ENCODE measurements around the gene PEX14. TPM values are rescaled to one million over a fixed set of nuclear protein-coding genes. Genes with fewer than 3 reads are reported as not detected.

PEX14 gene
- total RNA-seq, 4 donors from 2014 or later = 16.3 to 29.7 (median 26.2) TPM

- Histone ChIP-seq H3K4me3 (no peak overlapping the region), H3K27ac (no peak overlapping the region), H3K36me3 (no peaks in the 10 kb centered on the region), H3K27me3 (no peaks in the 10 kb centered on the region), H3K4me1 (peaks cover 0 to 5% (median 0%) of the 10 kb centered on the region in 4 donors), H3K9me3 (no peaks in the 10 kb centered on the region)
- TF ChIP-seq CTCF (IDR thresholded peaks at IDR 0.05) (no peak), POLR2A (IDR thresholded peaks at IDR 0.05) (no peak)
- no peak for DNase-seq
Observed at GRCh38 chr1:10516925-10517676, 42.4 kb downstream of the PEX14 start.

- Histone ChIP-seq H3K36me3 (no peaks in the 10 kb centered on the region), H3K4me3 (no peak overlapping the region), H3K27me3 (no peaks in the 10 kb centered on the region), H3K4me1 (peaks cover 0 to 5% (median 0%) of the 10 kb centered on the region in 4 donors), H3K9me3 (no peaks in the 10 kb centered on the region), H3K27ac (no peak overlapping the region)
- no peak for DNase-seq
- TF ChIP-seq CTCF (IDR thresholded peaks at IDR 0.05) (no peak), POLR2A (IDR thresholded peaks at IDR 0.05) (no peak)
Observed at GRCh38 chr1:10517677-10517982, 42.9 kb downstream of the PEX14 start.

GRCh38 chr1:10519016-10519417 is 44.3 kb downstream of the PEX14 start:
- peaks cover 0 to 5% (median 0%) of the 10 kb centered on the region in 4 donors for H3K4me1 ChIP-seq
- no peaks in the 10 kb centered on the region for H3K27me3 ChIP-seq
- no peak overlapping the region for H3K27ac ChIP-seq
- DNase-seq = no peak
- H3K9me3 ChIP-seq = no peaks in the 10 kb centered on the region
- H3K36me3 ChIP-seq = no peaks in the 10 kb centered on the region
- no peak for TF ChIP-seq POLR2A (IDR thresholded peaks at IDR 0.05)
- no peak for TF ChIP-seq CTCF (IDR thresholded peaks at IDR 0.05)
- no peak overlapping the region for H3K4me3 ChIP-seq

- Histone ChIP-seq H3K4me3 (no peak overlapping the region), H3K36me3 (no peaks in the 10 kb centered on the region), H3K27me3 (no peaks in the 10 kb centered on the region), H3K27ac (no peak overlapping the region), H3K9me3 (no peaks in the 10 kb centered on the region), H3K4me1 (no peaks in the 10 kb centered on the region)
- DNase-seq = no peak
- TF ChIP-seq POLR2A (IDR thresholded peaks at IDR 0.05) = no peak
Observed at GRCh38 chr1:10520497-10520896, 45.7 kb downstream of the PEX14 start.

- Histone ChIP-seq H3K27ac (no peak overlapping the region), H3K36me3 (no peaks in the 10 kb centered on the region), H3K27me3 (no peaks in the 10 kb centered on the region), H3K4me1 (no peaks in the 10 kb centered on the region), H3K9me3 (no peaks in the 10 kb centered on the region), H3K4me3 (no peak overlapping the region)
- DNase-seq = no peak
- TF ChIP-seq POLR2A (IDR thresholded peaks at IDR 0.05) (no peak), CTCF (IDR thresholded peaks at IDR 0.05) (no peak)
Observed at GRCh38 chr1:10520952-10521351, 46.2 kb downstream of the PEX14 start.

GRCh38 chr1:10521537-10522157 is 46.9 kb downstream of the PEX14 start:
- TF ChIP-seq CTCF (IDR thresholded peaks at IDR 0.05) = no peak
- no peaks in the 10 kb centered on the region for H3K36me3 ChIP-seq
- no peak overlapping the region for H3K27ac ChIP-seq

More at GRCh38 chr1:10521537-10522157, 46.9 kb downstream of the PEX14 start:
- Histone ChIP-seq H3K27me3 (no peaks in the 10 kb centered on the region), H3K4me1 (no peaks in the 10 kb centered on the region), H3K9me3 (no peaks in the 10 kb centered on the region), H3K4me3 (no peak overlapping the region)
- DNase-seq = no peak
